Uterus (tissue), 4 donors: Measurements from ENCODE around the gene HIVEP1. TPM values are rescaled to one million over a fixed set of nuclear protein-coding genes. Genes with fewer than 3 reads are reported as not detected.

Source experiments
- DNase-seq, 2 donors: peaks; one replicate each; pipeline ENCODE4 v3.0.0-alpha.2; 2019 to 2020
- H3K27ac ChIP-seq, 2 donors: fragments of 200-600 bp; sonication (generic); 1 replicate in 1 of 2; 2 replicates in 1 of 2; pipeline ENCODE4 v1.5.1; 2016 to 2018
- H3K27me3 ChIP-seq, 2 donors: fragments of 200-600 bp; sonication (generic); one replicate each; pipeline ENCODE4 v1.5.1; 2018 to 2019; ENCODE audit warnings: control low read depth in 1 of 2
- H3K36me3 ChIP-seq, 2 donors: fragments of 200-600 bp; sonication (generic); one replicate each; pipeline ENCODE4 v1.5.1; 2019; ENCODE audit warnings: control low read depth in 1 of 2
- H3K4me1 ChIP-seq, 2 donors: fragments of 200-600 bp; sonication (generic); one replicate each; pipeline ENCODE4 v1.5.1; 2018 to 2019; ENCODE audit warnings: control low read depth in 1 of 2
- H3K4me3 ChIP-seq, 2 donors: fragments of 200-600 bp; sonication (generic); 1 replicate in 1 of 2; 2 replicates in 1 of 2; pipeline ENCODE4 v1.5.1; 2018 to 2019; ENCODE audit warnings: mild to moderate bottlenecking in 1 of 2
- H3K9me3 ChIP-seq, 2 donors: fragments of 200-600 bp; sonication (generic); one replicate each; pipeline ENCODE4 v1.5.1; 2019; ENCODE audit warnings: control low read depth in 1 of 2
- CTCF ChIP-seq, 4 experiments: fragments of 200-600 bp in 2 of 4; fragments of 450-650 bp in 2 of 4; sonication (generic) in 2 of 4; IDR thresholded peaks; one replicate each; pipeline ENCODE4 v1.5.1; 2016 to 2019; ENCODE audit warnings: antibody characterized with exemption in 4 of 4, mild to moderate bottlenecking in 2 of 4, moderate library complexity in 1 of 4
- POLR2A ChIP-seq, 2 donors: fragments of 450-650 bp; IDR thresholded peaks; one replicate each; pipeline ENCODE4 v1.6.1; 2016; ENCODE audit warnings: antibody characterized with exemption in 2 of 2, mild to moderate bottlenecking in 1 of 2, moderate library complexity in 1 of 2
- intact Hi-C: fragments of 100-400 bp; cut with DNase I; formaldehyde crosslinking; loops from one replicate; pipeline ENCODE4 v1.15.1; 2023; ENCODE audit warnings: low total_unique reads
- total RNA-seq, 4 donors: library from RNA; depleted of rRNA in 3 of 4; stranded (reverse); fragments of >200 nt in 3 of 4; gene quantifications; one replicate each; pipeline versions ENCODE4 v1.1.0 to v1.2.4, GENCODE V29; 2014 to 2023
- donor health status: DM: yes; HTN: yes; CAD: no.

The HIVEP1 gene
- total RNA-seq, 4 donors from 2014 or later, result 8.5 to 38.1 (median 22.0) TPM

DNA sequence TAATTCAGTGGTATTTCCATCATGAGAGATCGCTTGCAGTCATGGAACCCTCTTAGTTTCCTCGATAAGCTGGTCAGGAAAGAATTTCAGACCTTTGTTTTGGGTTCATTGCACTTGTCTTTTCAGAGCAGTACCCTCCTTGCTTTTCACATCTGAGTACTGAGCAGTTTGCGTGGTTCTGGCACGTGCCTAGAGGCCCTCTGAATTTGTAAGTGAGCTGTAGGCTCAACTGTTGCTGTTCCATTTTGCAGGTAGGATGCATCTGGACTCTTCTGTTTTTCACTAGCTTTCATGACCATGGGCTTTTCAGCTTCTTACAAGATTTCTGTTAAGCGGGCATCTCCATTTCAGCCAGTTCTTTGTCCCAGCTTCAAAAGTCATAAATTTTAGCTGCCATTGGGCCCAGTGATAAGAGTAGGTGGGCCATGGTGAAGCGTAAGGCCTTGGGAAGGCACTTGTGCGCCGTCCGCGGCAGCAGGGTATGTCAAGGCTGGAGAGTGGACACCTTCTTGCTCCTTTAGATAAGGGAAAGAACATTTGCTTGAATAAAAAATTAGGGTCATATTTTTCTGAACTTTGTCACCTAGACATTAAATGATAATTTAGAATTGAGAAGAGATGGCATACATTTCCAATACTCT lies 35.8 kb downstream of the HIVEP1 start:
- TF ChIP-seq POLR2A (IDR thresholded peaks at IDR 0.05) (no peak), CTCF (IDR thresholded peaks at IDR 0.05) (no peak)
- H3K27ac ChIP-seq, result no peak overlapping the region
- H3K4me1 ChIP-seq, result no peaks in the 10 kb centered on the region
- no peak for DNase-seq
- H3K27me3 ChIP-seq, result no peaks in the 10 kb centered on the region
- H3K9me3 ChIP-seq, result no peaks in the 10 kb centered on the region
- no peaks in the 10 kb centered on the region for H3K36me3 ChIP-seq
- no peak overlapping the region for H3K4me3 ChIP-seq
- intact Hi-C loops, result no loop called here

DNA sequence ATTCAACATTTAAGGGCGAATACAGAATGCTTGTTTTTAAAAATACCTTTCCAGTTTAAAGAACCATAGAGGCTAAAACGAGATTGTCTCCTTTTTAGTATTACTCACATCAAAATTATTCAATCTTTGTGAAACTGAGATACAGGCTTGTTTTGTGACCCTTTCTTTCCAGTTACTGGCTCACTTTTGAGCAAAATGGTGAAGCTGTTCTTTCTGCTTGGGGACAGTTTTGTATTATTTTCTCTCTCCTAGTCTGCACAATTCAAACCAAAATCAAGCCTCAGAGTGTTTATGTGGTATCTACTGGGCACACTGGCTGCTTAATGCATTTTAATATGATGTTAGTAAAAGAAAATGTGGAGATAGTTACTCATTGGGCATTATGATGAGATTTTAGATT lies 36.5 kb downstream of the HIVEP1 start:
- no peaks in the 10 kb centered on the region for H3K4me1 ChIP-seq
- intact Hi-C loops, result no loop called here
- no peaks in the 10 kb centered on the region for H3K36me3 ChIP-seq
- H3K27me3 ChIP-seq, result no peaks in the 10 kb centered on the region
- DNase-seq, result no peak
- no peak for TF ChIP-seq CTCF (IDR thresholded peaks at IDR 0.05)
- TF ChIP-seq POLR2A (IDR thresholded peaks at IDR 0.05), result no peak
- H3K27ac ChIP-seq, result no peak overlapping the region
- H3K9me3 ChIP-seq, result no peaks in the 10 kb centered on the region
- no peak overlapping the region for H3K4me3 ChIP-seq

- intact Hi-C loops, result no loop called here
- Histone ChIP-seq H3K9me3 (no peaks in the 10 kb centered on the region), H3K27me3 (no peaks in the 10 kb centered on the region), H3K4me3 (no peak overlapping the region), H3K27ac (no peak overlapping the region), H3K4me1 (no peaks in the 10 kb centered on the region), H3K36me3 (no peaks in the 10 kb centered on the region)
- TF ChIP-seq POLR2A (IDR thresholded peaks at IDR 0.05), result no peak
- TF ChIP-seq CTCF (IDR thresholded peaks at IDR 0.05), result no peak
- DNase-seq, result no peak
Measured at GRCh38 chr6:12049165-12049564, 37.1 kb downstream of the HIVEP1 start.

GRCh38 chr6:12051861-12052368 lies 39.8 kb downstream of the HIVEP1 start:
- Histone ChIP-seq H3K27ac (no peak overlapping the region), H3K36me3 (no peaks in the 10 kb centered on the region), H3K9me3 (no peaks in the 10 kb centered on the region), H3K4me3 (no peak overlapping the region), H3K27me3 (no peaks in the 10 kb centered on the region), H3K4me1 (no peaks in the 10 kb centered on the region)
- TF ChIP-seq POLR2A (IDR thresholded peaks at IDR 0.05) (no peak), CTCF (IDR thresholded peaks at IDR 0.05) (no peak)
- intact Hi-C loops, result no loop called here
- no peak for DNase-seq

- intact Hi-C loops, result no loop called here
- H3K27ac ChIP-seq, result no peak overlapping the region
- H3K9me3 ChIP-seq, result no peaks in the 10 kb centered on the region
- H3K4me3 ChIP-seq, result no peak overlapping the region
- no peaks in the 10 kb centered on the region for H3K27me3 ChIP-seq
- no peaks in the 10 kb centered on the region for H3K4me1 ChIP-seq
- no peak for TF ChIP-seq CTCF (IDR thresholded peaks at IDR 0.05)
- TF ChIP-seq POLR2A (IDR thresholded peaks at IDR 0.05), result no peak
- H3K36me3 ChIP-seq, result no peaks in the 10 kb centered on the region
- no peak for DNase-seq
Measured at GRCh38 chr6:12058172-12058961, 46.3 kb downstream of the HIVEP1 start.
